COLO829 (cell line): ENCODE measurements around the gene TBC1D20.
"Not testable (repeated sequence)": the region's sequence is repeated elsewhere in the genome, so short reads cannot be mapped to it uniquely, and the experiment has no call there.

ENCODE experiments used
- DNase-seq: peaks from one replicate; pipeline ENCODE4 v3.0.0; 2012; ENCODE audit warnings: low spot score

TBC1D20 gene

DNA sequence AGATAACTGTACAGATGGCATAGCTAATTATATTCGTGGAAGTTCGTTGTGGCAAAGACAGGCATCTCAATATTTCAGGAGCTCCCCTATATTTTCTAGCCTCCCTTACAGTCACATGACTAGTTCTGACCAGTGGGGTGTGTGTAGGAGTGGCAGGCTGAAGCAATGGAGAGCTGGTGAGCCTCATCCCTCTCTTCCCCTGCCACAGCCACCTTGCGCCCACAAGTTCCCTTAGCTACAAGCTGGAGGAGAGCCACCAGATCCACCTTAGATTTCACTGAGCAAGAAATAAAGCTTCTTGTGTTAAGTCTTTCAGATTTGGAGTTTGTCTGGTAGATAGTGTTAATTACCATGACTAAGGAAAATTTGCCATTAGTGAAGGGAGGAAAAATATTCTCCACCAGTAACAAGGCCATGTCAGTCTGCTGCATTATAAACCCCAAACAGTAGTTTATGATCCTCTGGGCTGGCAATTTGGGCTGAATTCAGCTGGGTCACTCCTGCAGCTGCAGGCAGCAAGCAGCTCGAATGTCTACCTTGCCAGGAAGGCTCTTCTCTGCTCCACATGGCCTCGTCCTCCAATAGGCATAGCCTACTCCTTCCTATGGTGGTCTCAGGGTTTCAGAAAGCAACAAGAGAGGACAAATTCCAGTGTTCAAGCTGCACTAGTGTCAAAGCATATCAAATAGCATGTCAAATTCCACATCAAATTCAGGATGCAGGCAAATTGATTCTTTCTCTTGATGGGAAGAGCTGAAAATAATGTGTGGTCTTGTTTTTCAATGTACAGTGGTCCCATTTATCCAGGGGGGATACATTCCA is 61.7 kb downstream of the TBC1D20 start:
- no peak for DNase-seq

DNA sequence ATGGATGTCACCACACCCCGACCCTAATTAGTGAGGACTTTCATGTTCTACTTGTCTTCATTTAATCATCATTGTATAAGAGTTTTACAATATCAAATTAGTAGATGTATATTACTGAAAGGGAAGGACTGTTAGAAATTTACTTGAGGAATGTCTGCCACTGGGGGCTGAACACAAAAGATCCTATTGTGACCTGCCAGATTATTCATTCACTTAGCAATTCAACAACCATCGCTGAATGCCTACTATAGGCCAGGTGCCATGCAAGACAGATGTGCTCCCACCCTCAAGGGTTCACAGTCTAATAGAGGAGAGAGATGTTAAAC is 62.2 kb downstream of the TBC1D20 start:
- DNase-seq = peak; percentile 80

DNA sequence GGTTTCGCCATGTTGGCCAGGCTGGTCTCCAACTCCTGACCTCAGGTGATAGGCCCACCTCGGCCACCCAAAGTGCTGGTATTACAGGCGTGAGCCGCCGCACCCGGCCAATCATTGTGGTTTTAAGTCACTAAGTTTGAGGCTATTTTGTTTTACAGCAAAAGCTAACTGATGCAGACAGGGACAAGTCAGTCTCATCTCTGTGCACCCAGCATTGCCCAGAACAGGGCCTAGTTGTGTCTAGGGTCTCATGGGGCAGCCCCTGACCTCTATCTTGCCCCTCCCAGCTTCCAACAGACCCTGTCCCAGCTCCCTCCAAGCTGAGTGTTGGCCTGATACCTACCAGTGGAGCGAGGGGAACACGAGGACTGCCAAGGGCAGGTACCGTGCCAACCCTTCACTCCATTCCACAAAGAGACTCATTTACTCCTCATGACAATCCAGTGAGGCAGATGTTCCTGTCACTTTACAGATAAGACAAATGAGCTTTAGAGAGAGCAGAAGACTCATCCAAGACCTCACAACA is 63.1 kb downstream of the TBC1D20 start:
- no peak for DNase-seq

DNA sequence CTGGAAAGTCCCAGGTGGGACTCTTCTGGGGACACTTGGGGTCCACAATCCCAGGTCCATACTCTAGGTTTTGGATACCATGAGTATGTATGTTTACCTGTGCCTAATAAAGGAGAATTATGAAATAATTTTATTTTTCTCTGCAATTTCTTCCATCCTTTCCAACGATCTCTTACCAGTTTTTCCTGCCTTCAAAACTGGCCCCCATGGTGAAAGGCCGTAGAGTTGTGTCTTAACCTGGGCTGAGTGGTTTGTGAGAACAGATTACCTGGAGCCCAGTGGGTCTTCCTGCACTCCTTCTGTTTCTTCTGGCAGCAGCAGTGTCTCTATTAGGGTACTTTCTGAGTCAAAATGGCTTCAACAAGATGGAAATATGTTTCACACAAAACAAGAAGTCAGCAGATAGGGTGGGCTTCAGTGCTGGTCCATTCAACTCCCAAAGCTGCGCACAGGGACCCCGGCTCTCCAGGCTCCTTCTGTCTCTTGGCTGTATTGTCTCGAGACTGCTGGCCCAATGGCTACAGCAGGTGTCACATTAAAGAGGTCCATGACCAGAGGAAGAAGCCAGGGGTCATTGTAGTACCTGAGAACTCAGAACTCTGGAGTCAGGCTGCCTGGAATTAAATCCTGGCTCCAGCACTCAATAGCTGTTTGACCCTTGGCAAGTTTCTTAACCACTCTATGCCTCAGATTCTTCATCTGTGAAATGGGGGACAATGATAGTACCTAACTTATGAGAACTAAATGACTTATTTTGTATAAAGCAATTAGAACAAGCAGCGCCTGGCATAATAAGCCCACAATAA is 64.7 kb downstream of the TBC1D20 start:
- no peak for DNase-seq

DNA sequence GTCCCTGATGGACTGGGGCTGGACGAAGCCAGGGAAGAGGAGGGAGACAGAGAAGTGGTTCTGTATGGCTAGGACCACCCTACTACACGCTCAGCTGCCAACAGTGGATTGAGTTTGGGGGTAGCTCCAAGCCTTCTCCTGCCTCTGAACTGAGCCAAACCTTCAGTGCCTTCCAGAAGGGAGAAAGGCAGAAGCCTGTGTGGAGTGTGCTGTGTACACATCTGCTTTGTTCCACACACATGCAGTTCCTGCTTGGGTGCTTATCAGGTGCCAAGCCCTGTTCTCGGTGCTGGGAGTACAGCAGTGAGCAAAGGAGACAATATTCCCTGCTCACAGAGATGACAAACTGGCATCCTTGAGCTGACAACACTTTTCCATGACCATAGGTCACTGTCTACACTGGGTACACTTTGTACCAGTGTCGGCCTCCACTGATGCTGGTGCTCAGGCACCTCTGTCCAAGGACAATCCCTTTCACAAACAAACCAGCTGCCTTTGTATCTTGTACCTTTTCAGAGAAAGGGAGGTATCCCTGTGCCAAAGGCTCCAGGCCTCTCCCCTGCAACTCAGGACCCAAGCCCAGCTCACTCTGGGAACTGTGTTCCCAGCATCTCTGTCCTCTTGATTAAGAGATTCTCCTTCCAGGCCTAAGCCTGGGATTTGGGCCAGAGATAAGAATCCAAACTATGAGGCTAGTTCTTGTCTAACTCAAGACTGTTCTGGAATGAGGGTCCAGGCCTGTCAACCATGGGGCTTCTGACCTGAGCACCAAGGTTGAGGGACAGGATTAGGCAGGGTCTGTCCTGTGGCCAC is 65.5 kb downstream of the TBC1D20 start:
- no peak for DNase-seq

DNA sequence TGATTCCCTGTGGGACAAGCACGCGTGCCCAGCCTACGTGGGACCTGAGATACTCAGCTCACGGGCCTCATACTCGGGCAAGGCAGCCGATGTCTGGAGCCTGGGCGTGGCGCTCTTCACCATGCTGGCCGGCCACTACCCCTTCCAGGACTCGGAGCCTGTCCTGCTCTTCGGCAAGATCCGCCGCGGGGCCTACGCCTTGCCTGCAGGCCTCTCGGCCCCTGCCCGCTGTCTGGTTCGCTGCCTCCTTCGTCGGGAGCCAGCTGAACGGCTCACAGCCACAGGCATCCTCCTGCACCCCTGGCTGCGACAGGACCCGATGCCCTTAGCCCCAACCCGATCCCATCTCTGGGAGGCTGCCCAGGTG is 66.1 kb downstream of the TBC1D20 start:
- DNase-seq = no peak

DNA sequence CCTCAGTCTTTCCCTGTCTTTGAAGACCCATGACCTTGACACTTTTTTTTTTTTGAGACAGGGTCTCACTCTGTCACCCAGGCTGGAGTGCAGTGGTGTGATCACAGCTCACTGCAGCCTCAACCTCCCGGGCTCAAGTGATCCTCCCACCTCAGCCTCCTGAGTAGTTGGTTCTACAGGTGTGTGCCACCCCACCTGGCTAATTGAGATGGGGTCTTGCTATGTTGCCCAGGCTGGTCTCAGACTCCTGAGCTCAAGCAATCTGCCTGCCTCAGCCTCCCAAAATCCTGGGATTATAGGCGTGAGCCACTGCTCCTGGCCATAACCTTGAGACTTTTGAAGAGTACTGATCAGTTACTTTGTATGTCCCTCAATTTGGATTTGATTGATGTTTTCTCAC is 69.0 kb downstream of the TBC1D20 start:
- DNase-seq = not testable (repeated sequence)

DNA sequence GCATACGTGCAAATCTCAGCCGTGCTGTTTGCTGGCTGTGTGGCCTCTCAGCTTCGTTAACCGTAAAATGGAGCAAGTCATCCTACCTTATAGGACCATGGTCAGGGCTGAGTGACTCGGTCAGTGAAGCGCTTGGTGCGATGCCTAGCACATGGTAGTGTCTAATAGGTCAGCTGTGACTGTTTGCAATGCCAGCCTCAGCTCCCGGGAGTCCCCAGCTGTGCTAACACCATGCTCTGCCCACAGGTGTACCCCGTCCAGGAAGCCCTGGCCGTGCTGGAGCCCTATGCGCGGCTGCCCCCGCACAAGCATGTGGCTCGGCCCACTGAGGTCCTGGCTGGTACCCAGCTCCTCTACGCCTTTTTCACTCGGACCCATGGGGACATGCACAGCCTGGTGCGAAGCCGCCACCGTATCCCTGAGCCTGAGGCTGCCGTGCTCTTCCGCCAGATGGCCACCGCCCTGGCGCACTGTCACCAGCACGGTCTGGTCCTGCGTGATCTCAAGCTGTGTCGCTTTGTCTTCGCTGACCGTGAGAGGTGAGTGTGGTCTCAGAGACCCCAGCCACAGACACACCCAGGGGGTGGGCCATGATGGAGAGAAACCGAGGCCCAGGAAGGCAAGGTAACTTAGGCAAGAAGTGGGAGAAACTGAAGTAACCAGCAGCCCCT is 71.2 kb downstream of the TBC1D20 start:
- no peak for DNase-seq

DNA sequence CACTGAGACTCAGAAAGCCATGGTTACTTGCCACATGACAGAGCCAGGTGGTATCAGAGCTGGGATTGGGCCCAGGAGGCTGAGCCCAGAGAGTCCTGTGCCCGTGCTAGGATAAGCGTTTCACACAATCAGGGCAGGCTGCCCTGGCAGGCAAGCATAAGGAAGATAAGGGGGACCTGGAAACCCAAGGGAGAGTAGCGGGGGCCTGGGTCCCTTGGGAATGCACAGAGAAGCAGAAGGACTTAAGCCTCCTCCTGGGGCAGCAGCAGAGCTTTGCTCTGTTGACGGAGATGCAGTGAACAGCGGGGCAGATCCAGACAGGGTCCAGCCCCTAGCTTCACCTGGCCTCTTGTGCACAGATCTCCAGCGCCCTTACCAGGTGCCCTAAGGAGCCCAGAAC is 73.1 kb downstream of the TBC1D20 start:
- DNase-seq = no peak

DNA sequence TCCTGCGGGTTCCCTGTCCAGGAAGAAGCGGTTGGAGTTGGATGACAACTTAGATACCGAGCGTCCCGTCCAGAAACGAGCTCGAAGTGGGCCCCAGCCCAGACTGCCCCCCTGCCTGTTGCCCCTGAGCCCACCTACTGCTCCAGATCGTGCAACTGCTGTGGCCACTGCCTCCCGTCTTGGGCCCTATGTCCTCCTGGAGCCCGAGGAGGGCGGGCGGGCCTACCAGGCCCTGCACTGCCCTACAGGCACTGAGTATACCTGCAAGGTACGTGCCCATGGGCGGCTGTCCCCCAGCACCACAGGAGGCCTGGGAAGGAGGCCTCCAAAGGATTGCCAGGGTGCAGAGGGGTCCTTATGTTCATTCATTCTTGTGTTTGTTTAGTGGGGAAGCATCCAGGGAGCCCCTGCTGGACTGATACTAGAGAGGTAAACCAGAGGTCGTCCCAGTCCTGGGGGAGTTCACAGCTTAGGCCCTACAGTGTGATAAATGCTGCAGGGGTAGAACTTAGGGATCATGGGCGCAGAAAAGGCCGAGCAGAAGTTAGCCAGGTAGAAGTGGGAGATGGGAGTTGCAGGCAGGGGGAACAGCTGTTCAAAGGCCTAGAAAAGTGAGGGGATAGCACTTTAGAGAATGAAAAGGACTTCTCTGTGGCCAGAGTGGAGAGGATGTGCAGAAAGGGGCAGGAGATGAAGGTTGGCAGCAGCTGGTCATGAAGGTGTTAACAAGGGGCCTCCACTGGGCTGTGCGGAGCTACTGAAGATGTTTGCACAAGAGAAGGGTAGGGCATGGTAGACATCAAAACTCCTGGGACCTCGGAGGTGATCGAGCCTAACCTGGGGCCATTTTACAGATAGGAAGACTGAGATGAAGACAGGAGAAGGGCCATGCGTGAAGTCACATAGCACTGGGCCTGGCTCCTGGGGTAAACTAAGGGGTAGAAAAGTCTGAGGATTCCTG is 74.0 kb downstream of the TBC1D20 start:
- DNase-seq = no peak

DNA sequence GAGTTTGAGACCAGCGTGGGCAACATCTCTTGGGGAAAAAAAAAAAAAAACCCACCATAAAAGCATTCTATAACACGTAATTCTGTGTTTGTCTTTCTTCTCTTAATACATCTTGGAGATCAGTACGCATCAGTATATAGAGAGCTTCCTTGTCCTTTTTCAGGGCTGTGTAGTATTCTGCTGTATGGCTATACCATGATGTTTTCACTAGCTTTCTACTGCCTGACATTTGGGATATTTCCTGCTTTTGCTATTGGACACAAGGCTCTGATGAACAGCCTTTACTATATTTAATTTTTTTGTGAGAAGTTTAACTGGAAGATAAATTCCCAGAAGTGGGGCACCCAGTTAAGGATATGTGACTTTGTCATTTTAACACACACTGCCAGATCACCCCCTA is 74.8 kb downstream of the TBC1D20 start:
- DNase-seq = no peak

DNA sequence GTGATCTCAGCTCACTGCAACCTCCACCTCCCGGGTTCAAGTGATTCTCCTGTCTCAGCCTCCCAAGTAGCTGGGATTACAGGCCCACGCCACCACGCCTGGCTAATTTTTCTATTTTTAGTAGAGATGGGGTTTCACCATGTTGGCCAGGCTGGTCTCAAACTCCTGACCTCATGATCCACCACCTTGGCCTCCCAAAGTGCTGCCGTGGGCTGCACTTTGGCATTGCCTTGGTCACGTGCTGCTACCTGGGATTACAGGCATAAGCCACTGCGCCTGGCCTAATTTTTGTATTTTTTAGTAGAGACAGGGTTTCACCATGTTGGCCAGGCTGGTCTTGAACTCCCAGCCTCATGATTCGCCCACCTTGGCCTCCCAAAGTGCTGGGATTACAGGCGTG is 75.7 kb downstream of the TBC1D20 start:
- not testable (repeated sequence) for DNase-seq
